ENCODE data around the gene RTL9.
"Not testable (repeated sequence)": the region's sequence is repeated elsewhere in the genome, so short reads cannot be mapped to it uniquely, and the experiment has no call there.

RTL9 gene

GRCh38 chrX:110346681-110347080 is 12.0 kb upstream of the RTL9 start:
- DNase-seq, result no peak

- no peak for DNase-seq
These were observed 625 bp downstream of the RTL9 start for GRCh38 chrX:110359273-110359672.

- no peak for DNase-seq
These were observed 4.6 kb downstream of the RTL9 start for GRCh38 chrX:110363244-110363643.

- DNase-seq, result no peak
These were observed 14.7 kb downstream of the RTL9 start for GRCh38 chrX:110373310-110373709.

DNA sequence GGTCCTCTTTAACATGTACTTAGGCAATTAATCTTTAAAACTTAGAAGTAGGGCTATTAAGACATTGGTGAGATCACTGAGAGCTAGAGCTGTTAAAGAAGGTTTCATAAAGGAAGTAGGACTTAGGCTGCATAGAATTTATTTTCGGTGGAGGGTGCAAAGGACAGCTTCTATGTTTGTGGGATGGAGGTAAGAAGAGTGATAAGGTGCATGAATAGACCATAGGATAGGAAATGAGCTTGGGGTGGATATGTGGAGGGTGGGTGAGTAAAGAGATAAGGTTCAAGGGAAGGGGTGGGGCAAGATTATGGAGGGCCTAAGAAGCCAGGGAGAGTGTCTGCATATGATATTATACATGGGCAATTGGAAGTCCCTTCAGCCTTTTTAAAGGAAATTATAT is 15.9 kb downstream of the RTL9 start:
- DNase-seq, result no peak

- no peak for DNase-seq
These were observed 22.6 kb downstream of the RTL9 start for GRCh38 chrX:110381216-110381615.

GRCh38 chrX:110383414-110383813 is 24.8 kb downstream of the RTL9 start:
- no peak for DNase-seq

GRCh38 chrX:110384490-110384889 is 25.8 kb downstream of the RTL9 start:
- DNase-seq, result no peak

DNA sequence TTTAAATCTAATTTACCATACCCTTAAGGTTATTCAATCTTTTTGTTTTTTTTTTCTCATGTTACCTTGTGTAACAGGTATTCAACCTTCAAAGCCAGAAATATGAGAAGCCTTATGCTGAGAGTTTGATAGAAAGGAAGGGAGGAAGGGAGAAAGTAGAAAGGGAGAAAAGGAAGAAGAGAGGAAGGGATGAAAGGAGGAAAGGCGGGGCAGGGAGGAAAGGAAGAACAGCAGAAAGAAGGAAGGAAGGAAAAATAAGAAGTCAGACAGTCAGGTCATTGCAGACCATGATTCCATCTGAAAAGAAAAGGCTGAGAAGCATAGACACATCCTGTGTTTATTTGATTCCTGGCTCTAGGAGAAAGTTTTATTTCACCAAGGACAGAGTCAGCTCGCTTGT is 30.9 kb downstream of the RTL9 start:
- no peak for DNase-seq

GRCh38 chrX:110391086-110391485 is 32.4 kb downstream of the RTL9 start:
- no peak for DNase-seq

DNA sequence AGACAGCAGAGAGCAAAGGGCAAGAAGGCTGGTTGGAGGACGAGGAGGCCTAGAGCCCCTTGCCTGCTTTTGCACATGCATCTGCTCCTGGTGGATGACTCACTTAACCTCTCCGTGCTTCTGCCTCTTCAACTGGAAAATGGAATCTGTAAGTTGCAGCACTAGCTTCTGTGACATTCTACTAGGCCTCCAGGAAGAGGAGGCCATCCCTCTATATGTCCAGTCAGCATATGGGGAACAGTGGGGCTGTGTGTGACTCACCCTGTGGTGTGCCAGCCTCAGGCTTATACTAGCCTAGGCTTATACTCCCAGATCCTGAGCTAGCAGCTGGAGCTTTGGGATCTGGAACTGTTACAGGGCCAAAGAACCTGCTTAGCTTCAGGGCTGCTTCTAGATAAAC is 36.0 kb downstream of the RTL9 start:
- DNase-seq, result no peak

DNA sequence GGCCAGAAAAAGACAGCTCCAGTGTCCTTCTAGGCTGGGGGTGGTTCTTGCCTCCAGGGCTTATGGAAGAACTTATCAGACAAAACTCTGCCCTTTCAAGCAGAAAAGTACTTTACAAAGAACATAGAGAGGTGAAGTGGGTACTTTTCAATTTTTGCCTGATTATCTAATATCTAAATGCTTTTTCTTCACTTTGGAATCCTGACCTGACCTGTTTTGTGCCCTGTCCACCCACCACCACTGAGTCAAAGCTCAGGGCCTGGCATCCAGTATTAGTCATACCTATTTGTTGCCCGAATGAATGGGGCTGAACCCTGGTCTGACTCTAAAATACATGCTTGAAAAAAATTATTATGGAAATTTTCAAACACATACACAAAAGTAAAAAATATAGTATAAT is 37.2 kb downstream of the RTL9 start:
- DNase-seq, result no peak

GRCh38 chrX:110396735-110397134 is 38.1 kb downstream of the RTL9 start:
- DNase-seq, result no peak

DNA sequence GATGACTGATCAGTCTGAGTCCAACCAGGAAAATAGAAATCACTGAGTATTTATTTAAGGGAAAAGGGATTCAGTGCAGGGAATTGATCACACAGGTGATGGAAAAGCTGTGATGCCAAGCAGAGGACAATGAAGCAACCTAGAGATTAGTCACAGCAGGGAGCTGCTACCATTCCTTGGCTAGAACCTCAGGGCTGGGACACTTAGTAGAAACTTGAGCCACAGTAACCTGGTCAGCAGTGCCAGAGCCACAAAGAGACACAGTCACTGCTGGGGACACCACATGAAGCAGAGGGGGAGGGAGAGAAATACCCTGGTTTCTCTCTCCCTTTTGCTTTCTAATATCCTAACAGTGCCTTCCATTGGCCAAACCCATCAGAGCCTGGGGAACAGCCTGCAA is 38.7 kb downstream of the RTL9 start:
- no peak for DNase-seq

DNA sequence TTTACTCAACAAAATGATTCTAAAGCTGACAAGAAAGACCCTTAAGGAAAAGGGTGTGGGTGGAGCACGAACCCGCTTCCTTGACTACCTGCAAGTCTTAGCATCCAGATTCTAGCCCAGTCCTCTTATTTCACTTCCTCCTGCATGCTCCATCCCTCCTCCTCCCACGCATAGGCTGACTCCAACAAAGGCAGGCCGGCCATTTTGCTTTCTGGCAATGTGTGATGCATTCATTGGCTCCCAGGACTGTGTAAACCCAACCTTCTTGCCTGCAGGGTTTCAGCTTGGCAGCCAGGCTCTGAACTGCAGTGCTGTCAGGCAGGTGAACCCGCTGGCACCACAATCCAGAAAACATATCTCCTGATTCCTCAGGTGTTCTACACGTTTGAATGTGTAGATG is 39.3 kb downstream of the RTL9 start:
- DNase-seq, result no peak

GRCh38 chrX:110399497-110399896 is 40.8 kb downstream of the RTL9 start:
- DNase-seq, result no peak

GRCh38 chrX:110399966-110400365 is 41.3 kb downstream of the RTL9 start:
- no peak for DNase-seq

- peak in 1 of 5 experiments; percentile 24 for DNase-seq
These were observed 42.5 kb downstream of the RTL9 start for GRCh38 chrX:110401135-110401534.

DNA sequence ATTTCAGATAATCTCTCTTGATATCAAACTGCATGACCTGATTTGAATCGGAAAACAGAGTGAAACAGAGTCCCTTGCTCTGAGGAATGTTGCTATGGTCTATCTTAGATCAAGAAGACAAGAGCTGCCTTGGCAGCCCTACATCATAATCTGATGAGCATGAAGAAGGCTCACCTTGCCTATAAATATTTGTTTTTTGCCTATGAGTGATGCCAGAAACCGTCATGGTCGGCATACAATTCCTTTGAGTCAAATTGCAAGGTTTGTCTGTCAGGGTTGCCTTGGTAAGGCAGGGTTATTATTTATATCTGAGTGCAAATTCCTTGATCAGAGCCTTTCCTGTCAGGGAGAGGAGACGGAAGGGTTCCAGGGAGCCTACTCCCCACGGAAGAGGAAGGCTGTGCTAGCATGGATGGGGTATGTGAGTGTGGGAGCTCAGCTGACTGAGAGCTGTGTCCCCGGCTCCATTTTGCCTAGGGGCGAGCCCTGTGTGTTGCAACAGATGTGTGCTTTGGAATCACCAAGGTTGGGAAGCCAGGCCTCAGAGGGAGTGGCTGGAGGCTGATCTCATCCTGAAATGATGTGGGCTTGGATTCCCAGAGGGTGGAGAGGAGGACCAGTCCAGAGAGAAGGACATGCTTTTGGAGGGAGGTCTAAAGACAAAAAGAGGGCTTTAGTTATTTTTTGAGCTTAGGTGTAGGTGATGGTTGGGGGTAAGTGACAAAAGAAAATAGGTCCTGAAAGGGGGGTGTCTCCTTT is 43.6 kb downstream of the RTL9 start:
- DNase-seq, result no peak

DNA sequence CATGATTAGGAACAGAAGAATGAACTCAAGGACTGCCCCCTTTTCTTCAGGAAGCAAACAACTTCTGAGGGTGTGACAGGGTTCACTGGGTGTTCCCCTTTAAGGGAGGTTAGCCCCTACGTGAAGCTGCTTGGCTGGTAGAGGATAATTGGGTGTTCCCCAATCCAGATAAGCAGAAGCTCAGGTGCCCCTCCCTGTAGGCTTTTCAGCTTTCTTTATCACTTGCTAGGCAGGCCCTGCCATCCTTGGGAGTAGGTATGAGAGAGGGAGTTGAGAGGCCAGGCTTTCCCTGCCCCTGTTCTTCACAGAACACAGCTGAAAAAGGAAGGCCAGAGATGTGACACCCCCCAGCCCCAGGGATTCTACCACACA is 44.2 kb downstream of the RTL9 start:
- no peak for DNase-seq

DNA sequence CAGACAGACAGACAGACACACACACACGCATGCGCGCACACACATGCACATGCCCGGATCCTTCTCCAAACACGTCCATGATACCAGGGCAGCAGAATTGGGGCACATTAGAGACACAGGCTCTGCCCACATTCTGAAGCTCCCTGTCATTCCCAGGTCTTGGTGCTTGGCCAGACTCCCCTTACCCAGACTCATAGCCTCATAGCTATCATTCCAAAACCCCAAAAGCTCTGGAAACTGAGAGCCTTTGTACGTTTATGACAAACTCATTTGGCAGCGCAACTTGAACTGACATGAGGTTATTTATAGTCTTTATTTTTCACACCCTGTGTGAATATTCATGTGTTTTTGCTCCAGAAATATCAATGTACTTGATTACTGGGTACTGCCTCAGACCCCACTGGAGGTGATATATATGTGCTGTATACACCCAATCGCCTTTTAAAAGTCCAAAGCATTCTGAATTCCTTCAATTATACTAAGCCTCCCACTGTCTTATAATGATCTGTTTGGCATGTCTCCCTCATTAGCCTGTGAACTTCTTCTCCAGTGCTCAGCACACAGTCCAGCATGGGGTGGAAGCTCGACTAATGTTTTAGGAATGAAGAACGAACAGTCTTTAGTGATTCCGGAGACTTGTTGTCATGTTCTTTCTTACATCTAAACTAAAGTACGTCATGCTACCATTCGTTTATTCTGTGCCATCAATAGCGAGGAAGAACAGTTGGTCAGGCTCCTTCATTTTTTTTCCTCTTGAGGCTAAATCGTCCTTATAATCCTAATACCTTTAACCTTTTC is 45.0 kb downstream of the RTL9 start:
- DNase-seq, result no peak

DNA sequence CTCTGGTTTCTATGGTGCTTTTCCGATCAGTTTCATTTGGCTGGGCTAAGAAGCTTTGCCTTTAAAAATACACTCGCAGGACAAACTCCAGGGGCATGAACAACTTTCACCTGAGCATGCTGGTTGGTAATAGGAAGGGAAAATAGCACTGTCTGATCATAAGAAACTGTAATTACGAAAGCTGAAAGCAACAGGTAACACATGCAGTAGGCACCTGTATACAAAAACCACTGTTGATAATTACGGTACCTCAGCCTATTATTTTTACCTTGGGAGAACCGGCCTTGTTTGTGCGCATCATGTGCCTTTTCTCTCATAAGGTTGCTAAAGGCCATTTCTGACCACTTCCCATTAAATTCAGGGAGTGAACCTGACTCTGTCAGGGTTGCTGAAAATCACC is 45.7 kb downstream of the RTL9 start:
- DNase-seq, result no peak

DNA sequence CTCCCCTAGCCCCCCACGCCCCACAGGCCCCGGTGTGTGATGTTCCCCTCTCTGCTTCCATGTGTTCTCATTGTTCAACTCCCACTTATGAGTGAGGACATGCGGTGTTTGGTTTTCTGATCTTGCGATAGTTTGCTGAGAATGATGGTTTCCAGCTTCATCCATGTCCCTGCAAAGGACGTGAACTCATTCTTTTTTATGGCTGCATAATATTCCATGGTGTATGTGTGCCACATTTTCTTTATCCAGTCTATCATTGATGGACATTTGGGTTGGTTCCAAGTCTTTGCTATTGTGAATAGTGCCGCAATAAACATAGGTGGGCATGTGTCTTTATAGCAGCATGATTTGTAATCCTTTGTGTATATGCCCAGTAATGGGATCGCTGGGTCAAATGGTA is 47.6 kb downstream of the RTL9 start:
- DNase-seq, result not testable (repeated sequence)

GRCh38 chrX:110406822-110407221 is 48.2 kb downstream of the RTL9 start:
- no peak for DNase-seq
